Skeletal muscle satellite cell (primary cell): ENCODE results near the gene LRP11.

Source experiments
- H3K27me3 ChIP-seq: 2 replicates; pipeline ENCODE4 v1.7.0; 2013; ENCODE audit warnings: low read length; ENCODE audit not compliant: control insufficient read depth, insufficient read depth
- H3K36me3 ChIP-seq: 2 replicates; pipeline ENCODE4 v1.7.0; 2013; ENCODE audit warnings: mild to moderate bottlenecking, control low read depth, low read length; ENCODE audit not compliant: insufficient read depth
- H3K4me1 ChIP-seq: 2 replicates; pipeline ENCODE4 v1.7.0; 2013; ENCODE audit warnings: low read length; ENCODE audit not compliant: control insufficient read depth, insufficient read depth
- H3K4me2 ChIP-seq: 2 replicates; pipeline ENCODE4 v1.7.0; 2013; ENCODE audit warnings: mild to moderate bottlenecking, low read length
- H3K4me3 ChIP-seq: 2 replicates; pipeline ENCODE4 v1.7.0; 2013; ENCODE audit warnings: low read length
- H3K9ac ChIP-seq: 2 replicates; pipeline ENCODE4 v1.7.0; 2013; ENCODE audit warnings: mild to moderate bottlenecking, low read depth, low read length, moderate library complexity
- H3K9me3 ChIP-seq: replicated peaks from 2 replicates; pipeline ENCODE4 v1.7.0; 2013; ENCODE audit warnings: mild to moderate bottlenecking, control low read depth, low read length

Gene LRP11

DNA sequence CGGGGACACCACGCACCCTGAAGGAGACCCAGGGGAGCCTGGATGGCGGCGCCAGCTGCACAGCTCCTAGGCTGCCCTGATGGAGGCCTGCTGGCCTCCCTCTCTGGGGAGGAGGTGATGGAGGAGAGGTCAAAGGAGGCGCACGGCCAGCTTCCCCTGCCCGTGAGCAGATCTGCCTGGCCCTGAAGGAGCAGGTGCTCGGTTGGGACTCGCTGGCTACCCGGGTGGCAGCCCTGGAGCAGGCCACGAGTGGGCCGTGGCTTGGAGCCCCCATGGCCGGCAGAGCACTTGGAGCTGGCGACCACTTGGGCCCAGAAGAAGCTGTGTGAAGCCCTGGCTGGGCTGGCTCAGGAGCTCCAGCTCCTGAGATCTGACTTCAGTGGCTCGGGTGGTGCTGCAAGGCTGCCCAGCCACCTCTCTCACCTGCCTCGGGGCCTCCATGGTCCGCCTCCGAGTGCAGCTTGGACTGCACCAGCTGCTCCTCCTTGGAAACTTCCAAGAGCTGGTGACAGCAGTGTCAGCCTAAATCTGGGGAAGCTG is 41.3 kb upstream of the LRP11 start:
- no peak overlapping the region for H3K4me3 ChIP-seq
- no peaks in the 10 kb centered on the region for H3K36me3 ChIP-seq
- no peak overlapping the region for H3K4me2 ChIP-seq
- H3K9me3 ChIP-seq, result no peaks in the 10 kb centered on the region
- no peak overlapping the region for H3K9ac ChIP-seq
- H3K27me3 ChIP-seq, result no peaks in the 10 kb centered on the region
- no peaks in the 10 kb centered on the region for H3K4me1 ChIP-seq

GRCh38 chr6:149904661-149905370 is 40.7 kb upstream of the LRP11 start:
- no peaks in the 10 kb centered on the region for H3K9me3 ChIP-seq
- no peak overlapping the region for H3K4me3 ChIP-seq
- no peaks in the 10 kb centered on the region for H3K36me3 ChIP-seq
- H3K4me2 ChIP-seq, result no peak overlapping the region
- no peaks in the 10 kb centered on the region for H3K27me3 ChIP-seq
- no peak overlapping the region for H3K9ac ChIP-seq
- H3K4me1 ChIP-seq, result no peaks in the 10 kb centered on the region

DNA sequence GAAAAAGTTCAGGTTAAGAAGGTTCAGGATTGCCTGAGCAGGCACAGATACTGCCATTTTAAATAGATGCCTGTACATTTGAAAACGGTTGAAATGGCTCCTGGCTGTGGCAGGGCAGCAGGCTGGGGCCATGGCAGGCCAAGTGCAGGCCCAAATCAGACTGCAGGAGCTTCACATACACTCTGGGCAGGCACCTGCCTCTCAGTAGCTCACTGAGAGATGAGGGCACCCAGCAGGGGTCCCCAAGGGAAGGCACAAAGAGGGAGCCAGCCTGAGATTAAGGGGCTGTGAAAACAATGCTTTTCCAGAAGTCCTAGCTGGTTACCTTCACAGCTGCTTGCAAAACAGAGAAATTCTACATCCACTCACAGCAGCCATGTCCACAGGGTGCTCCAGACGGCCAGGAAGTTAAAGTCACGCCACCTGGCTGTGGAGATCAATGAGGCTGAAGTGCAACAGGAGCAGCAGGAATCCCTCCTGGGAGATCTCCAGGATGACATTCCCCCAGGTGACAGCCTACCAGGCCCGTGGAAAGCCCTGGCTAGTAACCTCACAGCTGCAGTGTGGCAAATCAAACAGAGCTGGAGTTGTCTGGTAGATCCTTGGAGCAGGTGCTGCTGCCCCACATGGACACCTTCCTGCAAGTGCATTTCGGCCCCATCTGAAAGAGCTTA is 39.9 kb upstream of the LRP11 start:
- Histone ChIP-seq H3K4me1 (no peaks in the 10 kb centered on the region), H3K4me2 (no peak overlapping the region), H3K9ac (no peak overlapping the region), H3K4me3 (no peak overlapping the region), H3K27me3 (no peaks in the 10 kb centered on the region), H3K36me3 (no peaks in the 10 kb centered on the region), H3K9me3 (no peaks in the 10 kb centered on the region)

DNA sequence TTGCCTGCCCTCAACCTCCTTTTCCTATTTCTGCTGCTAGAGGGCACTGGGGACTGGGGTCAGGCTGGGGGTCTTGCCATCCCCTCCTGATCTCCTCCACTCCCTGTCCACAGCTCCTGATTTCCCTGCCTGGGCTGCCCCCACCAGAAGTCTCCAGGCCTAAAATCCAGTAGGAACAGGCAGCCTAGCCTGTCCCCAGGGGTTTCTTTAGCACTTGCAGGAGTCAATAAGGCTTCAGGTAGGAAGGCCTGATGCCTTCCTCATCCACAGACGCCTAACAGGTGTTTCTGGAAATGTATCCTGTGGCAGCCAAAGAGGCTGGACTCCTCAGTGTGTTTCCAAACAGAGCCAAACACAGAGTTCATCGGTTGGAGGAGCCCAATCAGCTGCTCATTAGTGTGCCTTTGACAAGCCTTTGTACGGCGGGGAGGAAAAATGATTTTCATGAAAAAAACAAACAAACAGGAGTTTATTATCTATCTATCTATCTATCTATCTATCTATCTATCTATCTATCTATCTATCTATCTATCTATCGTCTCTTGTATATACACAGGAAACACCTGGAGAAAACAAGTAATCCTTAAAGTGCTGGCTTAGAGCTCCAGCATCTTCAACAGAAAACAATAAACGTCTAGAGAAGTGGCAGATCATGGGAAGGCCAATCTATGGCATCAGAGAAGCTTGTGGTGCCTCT is 37.4 kb upstream of the LRP11 start:
- no peak overlapping the region for H3K4me3 ChIP-seq
- H3K9ac ChIP-seq, result no peak overlapping the region
- no peak overlapping the region for H3K4me2 ChIP-seq
- H3K27me3 ChIP-seq, result no peaks in the 10 kb centered on the region
- H3K9me3 ChIP-seq, result no peaks in the 10 kb centered on the region
- H3K36me3 ChIP-seq, result no peaks in the 10 kb centered on the region
- peaks cover 18% of the 10 kb centered on the region for H3K4me1 ChIP-seq

DNA sequence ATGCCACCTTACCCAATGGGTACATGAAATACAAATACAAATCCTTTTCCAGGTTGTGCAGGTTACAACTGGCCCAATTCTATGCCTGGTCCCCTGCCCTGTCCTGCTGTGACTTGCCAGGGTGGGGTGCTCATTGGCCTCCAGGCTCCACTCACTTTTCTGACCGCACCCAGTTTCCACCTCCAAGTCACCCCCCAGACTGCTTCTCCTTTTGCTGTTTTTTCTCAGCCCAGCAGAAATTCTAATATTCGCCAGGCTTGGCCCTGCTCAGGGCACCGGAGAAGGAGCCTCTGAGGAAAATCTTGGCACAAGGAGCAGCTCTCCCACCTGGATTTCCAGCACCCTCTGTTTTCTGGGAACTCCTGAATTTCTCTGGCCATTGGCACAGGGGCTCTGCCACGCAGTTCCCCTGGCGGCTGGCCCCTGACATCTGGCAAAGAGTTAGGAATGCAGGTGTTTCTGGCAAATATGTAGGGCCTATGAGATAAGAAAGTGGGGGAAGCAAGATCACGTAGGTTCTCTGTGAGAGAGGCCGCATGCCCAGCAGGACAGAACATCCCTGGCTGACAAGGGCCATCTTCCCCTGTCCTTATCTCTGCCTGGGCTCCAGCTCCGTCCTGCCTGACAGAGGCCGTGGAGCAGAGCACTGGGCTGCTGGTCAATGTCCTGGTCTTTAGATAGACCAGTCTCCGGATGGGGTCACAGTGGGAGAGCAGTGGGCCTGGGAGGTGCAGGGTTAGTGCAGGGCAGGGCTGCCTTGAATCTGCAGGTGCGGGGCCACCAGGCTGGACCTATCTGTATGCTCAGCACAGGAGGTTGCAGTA is 36.7 kb upstream of the LRP11 start:
- Histone ChIP-seq H3K4me2 (no peak overlapping the region), H3K4me3 (no peak overlapping the region), H3K27me3 (no peaks in the 10 kb centered on the region), H3K36me3 (no peaks in the 10 kb centered on the region), H3K4me1 (peaks cover 26% of the 10 kb centered on the region), H3K9me3 (no peaks in the 10 kb centered on the region), H3K9ac (no peak overlapping the region)

GRCh38 chr6:149899926-149900619 is 35.9 kb upstream of the LRP11 start:
- Histone ChIP-seq H3K4me2 (no peak overlapping the region), H3K36me3 (no peaks in the 10 kb centered on the region), H3K27me3 (no peaks in the 10 kb centered on the region), H3K9me3 (no peaks in the 10 kb centered on the region), H3K4me1 (peaks cover 33% of the 10 kb centered on the region), H3K4me3 (no peak overlapping the region), H3K9ac (no peak overlapping the region)

DNA sequence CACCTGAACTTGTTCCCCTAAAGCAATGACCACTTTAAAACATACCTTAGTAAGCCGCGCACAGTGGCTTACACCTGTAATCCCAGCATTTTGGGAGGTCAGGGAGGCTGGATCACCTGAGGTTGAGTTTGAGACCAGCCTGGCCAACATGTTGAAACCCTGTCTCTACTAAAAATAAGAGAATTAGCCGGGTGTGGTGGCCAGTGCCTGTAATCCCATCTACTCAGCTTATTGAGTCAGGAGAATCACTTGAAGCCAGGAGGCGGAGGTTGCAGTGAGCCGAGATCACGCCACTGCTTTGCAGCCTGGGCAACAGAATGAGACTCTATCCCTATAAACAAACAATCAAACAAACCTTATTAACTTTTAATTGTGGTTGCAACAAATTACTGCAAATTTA is 35.3 kb upstream of the LRP11 start:
- no peaks in the 10 kb centered on the region for H3K36me3 ChIP-seq
- no peaks in the 10 kb centered on the region for H3K27me3 ChIP-seq
- H3K4me3 ChIP-seq, result no peak overlapping the region
- H3K9ac ChIP-seq, result no peak overlapping the region
- no peak overlapping the region for H3K4me2 ChIP-seq
- H3K9me3 ChIP-seq, result no peaks in the 10 kb centered on the region
- H3K4me1 ChIP-seq, result peaks cover 38% of the 10 kb centered on the region

- Histone ChIP-seq H3K27me3 (no peaks in the 10 kb centered on the region), H3K9me3 (no peaks in the 10 kb centered on the region), H3K4me1 (peaks cover 38% of the 10 kb centered on the region), H3K9ac (no peak overlapping the region), H3K36me3 (no peaks in the 10 kb centered on the region), H3K4me3 (no peak overlapping the region), H3K4me2 (no peak overlapping the region)
Observed at GRCh38 chr6:149898966-149899365, 34.8 kb upstream of the LRP11 start.

- H3K9ac ChIP-seq, result peak within 1 kb of the TSS; percentile 61
- H3K4me1 ChIP-seq, result peaks cover 38% of the 10 kb centered on the region
- peak within 1 kb of the TSS; percentile 48 for H3K4me3 ChIP-seq
- no peaks in the 10 kb centered on the region for H3K9me3 ChIP-seq
- H3K4me2 ChIP-seq, result peak within 1 kb of the TSS; percentile 74
- no peaks in the 10 kb centered on the region for H3K36me3 ChIP-seq
- H3K27me3 ChIP-seq, result no peaks in the 10 kb centered on the region
Observed at GRCh38 chr6:149897855-149898744, 33.9 kb upstream of the LRP11 start, which contains the start of gene RAET1E. RAET1E (minus strand) TSS chr6:149898113; CDS start chr6:149890901, 7,212 bp downstream.
